Breast epithelium (tissue), 4 donors: ENCODE results near the gene VAT1L. TPM values are rescaled to one million over a fixed set of nuclear protein-coding genes. Genes with fewer than 3 reads are reported as not detected.

ENCODE experiments used
- DNase-seq, 2 donors: peaks; one replicate each; pipeline ENCODE4 v3.0.0-alpha.2; 2019; ENCODE audit warnings: low spot score in 2 of 2
- H3K27ac ChIP-seq, 2 donors: fragments of 200-600 bp; sonication (generic) in 1 of 2; one replicate each; pipeline ENCODE4 v1.5.1; 2016 to 2019; ENCODE audit warnings: mild to moderate bottlenecking in 1 of 2
- H3K27me3 ChIP-seq, 2 donors: fragments of 200-600 bp; sonication (generic) in 1 of 2; one replicate each; pipeline versions ENCODE4 v1.5.1 to v1.6.0; 2017 to 2019; ENCODE audit warnings: control low read depth in 1 of 2, mild to moderate bottlenecking in 1 of 2
- H3K36me3 ChIP-seq: fragments of 200-600 bp; one replicate; pipeline ENCODE4 v1.5.1; 2019
- H3K4me1 ChIP-seq, 2 donors: fragments of 200-600 bp; sonication (generic); one replicate each; pipeline ENCODE4 v1.5.1; 2016 to 2019; ENCODE audit warnings: control low read depth in 1 of 2
- H3K4me3 ChIP-seq, 3 donors: fragments of 200-600 bp; sonication (generic); 1 replicate in 2 of 3; 2 replicates in 1 of 3; pipeline ENCODE4 v1.5.1; 2016 to 2019; ENCODE audit warnings: mild to moderate bottlenecking in 3 of 3, moderate library complexity in 2 of 3
- H3K9me3 ChIP-seq, 2 donors: fragments of 200-600 bp; sonication (generic) in 1 of 2; one replicate each; pipeline ENCODE4 v1.5.1; 2016 to 2019; ENCODE audit warnings: control low read depth in 1 of 2
- POLR2A ChIP-seq: fragments of 450-650 bp; IDR thresholded peaks from one replicate; pipeline ENCODE4 v1.6.1; 2016; ENCODE audit warnings: antibody characterized with exemption, mild to moderate bottlenecking, moderate library complexity
- POLR2AphosphoS5 ChIP-seq, 3 donors: sonication (generic); formaldehyde crosslinking; IDR thresholded peaks; one replicate each; pipeline ENCODE4 v1.6.1; 2017; ENCODE audit warnings: antibody characterized with exemption in 3 of 3
- intact Hi-C: fragments of 100-400 bp; cut with DNase I; formaldehyde crosslinking; loops from one replicate; pipeline ENCODE4 v1.15.1; 2023; ENCODE audit warnings: low total_unique reads
- total RNA-seq, 3 donors: library from RNA; depleted of rRNA; stranded (reverse); fragments of >200 nt; gene quantifications; one replicate each; pipeline ENCODE4 v1.1.0, GENCODE V29; 2016
- TF ChIP-seq, protein P1 (sequence below), 3 donors: fragments of 450-650 bp; IDR thresholded peaks; one replicate each; pipeline ENCODE4 v1.5.1; 2016 to 2017; ENCODE audit warnings: antibody characterized with exemption in 3 of 3, mild to moderate bottlenecking in 3 of 3, moderate library complexity in 3 of 3

Gene VAT1L
- total RNA-seq, 3 donors from 2014 or later: 0.33 to 0.88 TPM; not detected in 1

DNA sequence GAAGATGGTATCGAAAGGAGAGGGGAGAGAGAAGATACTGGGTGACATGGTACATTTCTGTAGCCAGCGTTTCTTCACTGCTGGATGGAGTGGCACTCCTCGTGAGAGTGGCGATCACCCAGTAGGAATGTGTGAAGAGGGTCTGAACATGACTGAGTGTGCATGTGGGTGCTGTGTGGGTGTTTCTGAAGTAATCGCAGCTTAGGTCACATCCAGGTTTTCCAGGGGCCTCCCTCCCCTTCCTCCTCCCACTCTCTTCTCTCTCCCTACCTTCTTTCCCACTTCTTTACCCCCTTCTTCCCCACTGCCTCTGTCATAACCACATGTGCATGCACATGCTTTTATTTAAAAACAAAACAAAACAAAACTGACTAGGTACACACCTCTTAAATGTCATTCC, 235.8 kb downstream of the VAT1L start:
- Histone ChIP-seq H3K4me3 (no peak overlapping the region), H3K36me3 (no peaks in the 10 kb centered on the region), H3K9me3 (no peaks in the 10 kb centered on the region), H3K4me1 (no peaks in the 10 kb centered on the region), H3K27ac (no peak overlapping the region), H3K27me3 (peaks cover 0 to 4% of the 10 kb centered on the region in 2 donors)
- intact Hi-C loops: no loop called here
- DNase-seq: no peak
- TF ChIP-seq POLR2A (no peak), POLR2AphosphoS5 (IDR thresholded peaks at IDR 0.05) (no peak)
- TF ChIP-seq, protein P1, sequence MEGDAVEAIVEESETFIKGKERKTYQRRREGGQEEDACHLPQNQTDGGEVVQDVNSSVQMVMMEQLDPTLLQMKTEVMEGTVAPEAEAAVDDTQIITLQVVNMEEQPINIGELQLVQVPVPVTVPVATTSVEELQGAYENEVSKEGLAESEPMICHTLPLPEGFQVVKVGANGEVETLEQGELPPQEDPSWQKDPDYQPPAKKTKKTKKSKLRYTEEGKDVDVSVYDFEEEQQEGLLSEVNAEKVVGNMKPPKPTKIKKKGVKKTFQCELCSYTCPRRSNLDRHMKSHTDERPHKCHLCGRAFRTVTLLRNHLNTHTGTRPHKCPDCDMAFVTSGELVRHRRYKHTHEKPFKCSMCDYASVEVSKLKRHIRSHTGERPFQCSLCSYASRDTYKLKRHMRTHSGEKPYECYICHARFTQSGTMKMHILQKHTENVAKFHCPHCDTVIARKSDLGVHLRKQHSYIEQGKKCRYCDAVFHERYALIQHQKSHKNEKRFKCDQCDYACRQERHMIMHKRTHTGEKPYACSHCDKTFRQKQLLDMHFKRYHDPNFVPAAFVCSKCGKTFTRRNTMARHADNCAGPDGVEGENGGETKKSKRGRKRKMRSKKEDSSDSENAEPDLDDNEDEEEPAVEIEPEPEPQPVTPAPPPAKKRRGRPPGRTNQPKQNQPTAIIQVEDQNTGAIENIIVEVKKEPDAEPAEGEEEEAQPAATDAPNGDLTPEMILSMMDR (IDR thresholded peaks at IDR 0.05): no peak

DNA sequence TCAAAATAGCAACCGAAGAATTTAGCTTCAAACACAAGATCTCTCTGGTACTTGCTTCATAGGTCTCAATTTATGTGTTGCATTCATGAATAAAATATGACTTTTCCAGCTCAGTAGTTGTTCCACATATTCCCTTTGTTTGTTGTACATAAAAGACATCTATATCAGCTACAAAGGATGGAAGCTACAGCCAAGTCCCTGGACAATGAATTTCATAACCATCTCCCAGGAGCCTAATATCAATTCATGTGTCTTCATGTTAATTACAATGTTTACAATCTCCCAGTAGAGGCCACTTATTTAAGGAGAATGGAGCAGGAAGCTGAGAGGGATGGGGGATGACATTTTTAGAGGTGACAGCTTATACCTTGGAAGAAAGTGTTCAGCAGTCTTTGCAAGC, 237.3 kb downstream of the VAT1L start:
- Histone ChIP-seq H3K27ac (no peak overlapping the region), H3K4me1 (no peaks in the 10 kb centered on the region), H3K27me3 (peaks cover 0 to 4% of the 10 kb centered on the region in 2 donors), H3K4me3 (no peak overlapping the region), H3K9me3 (no peaks in the 10 kb centered on the region), H3K36me3 (no peaks in the 10 kb centered on the region)
- intact Hi-C loops: no loop called here
- TF ChIP-seq POLR2A: no peak
- TF ChIP-seq, protein P1 (IDR thresholded peaks at IDR 0.05): no peak
- no peak for TF ChIP-seq POLR2AphosphoS5 (IDR thresholded peaks at IDR 0.05)
- DNase-seq: no peak

DNA sequence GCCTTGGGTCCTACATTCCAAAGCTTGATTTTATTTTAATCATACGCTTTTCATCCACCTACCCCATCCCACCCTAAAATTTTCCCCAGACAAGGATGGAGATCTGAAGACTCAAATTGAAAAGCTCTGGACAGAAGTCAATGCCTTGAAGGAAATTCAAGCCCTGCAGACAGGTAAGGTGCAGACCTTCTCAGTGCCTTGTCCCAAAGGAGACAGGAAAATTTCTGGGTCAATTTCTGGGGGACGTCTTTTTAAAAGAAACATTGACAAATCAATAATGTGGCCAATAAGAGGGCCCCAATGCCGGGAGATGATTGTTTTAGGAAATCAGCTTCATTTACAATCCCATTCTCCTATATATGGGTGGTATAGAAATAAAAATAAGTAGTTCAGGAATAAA, 239.7 kb downstream of the VAT1L start:
- H3K27ac ChIP-seq: no peak overlapping the region
- H3K27me3 ChIP-seq: peaks cover 0 to 4% of the 10 kb centered on the region in 2 donors
- H3K36me3 ChIP-seq: no peaks in the 10 kb centered on the region
- H3K4me3 ChIP-seq: no peak overlapping the region
- intact Hi-C loops: no loop called here
- no peaks in the 10 kb centered on the region for H3K4me1 ChIP-seq
- no peak for DNase-seq
- TF ChIP-seq, protein P1 (IDR thresholded peaks at IDR 0.05): no peak
- TF ChIP-seq POLR2A (no peak), POLR2AphosphoS5 (IDR thresholded peaks at IDR 0.05) (no peak)
- H3K9me3 ChIP-seq: no peaks in the 10 kb centered on the region

Other genes with a start within 250 kb of the VAT1L start
- gene NUDT7, start 66.0 kb upstream of the VAT1L start, total RNA-seq: 10 to 100 TPM in 2 of 3 donors, 1 to 10 TPM in 1; 4.9 to 12.3 (median 11.1) TPM
- gene CLEC3A, start 234.0 kb downstream of the VAT1L start, total RNA-seq: under 1 TPM in 1 of 3 donors, not detected in 2; 0.66 TPM